Chondrocyte (in vitro differentiated cells): ENCODE measurements around the gene CSRP1. TPM values are rescaled to one million over a fixed set of nuclear protein-coding genes. Genes with fewer than 3 reads are reported as not detected.

ENCODE experiments used
- DNase-seq: peaks from one replicate; pipeline ENCODE4 v3.0.0; 2021; ENCODE audit warnings: mixed read lengths, low spot score
- H3K27ac Mint-ChIP-seq: one replicate; pipeline ENCODE4 v1.8.0; 2021; ENCODE audit warnings: mild to moderate bottlenecking, moderate library complexity, mixed read lengths; ENCODE audit not compliant: unreplicated experiment
- H3K27me3 Mint-ChIP-seq: 2 replicates; pipeline ENCODE4 v1.8.0; 2021; ENCODE audit warnings: low read depth, mixed read lengths
- H3K36me3 Mint-ChIP-seq: 2 replicates; pipeline ENCODE4 v1.8.0; 2021; ENCODE audit warnings: low read depth, mixed read lengths
- H3K4me1 Mint-ChIP-seq: 2 replicates; pipeline ENCODE4 v1.8.0; 2021; ENCODE audit warnings: low read depth, mild to moderate bottlenecking, mixed read lengths
- H3K4me3 Mint-ChIP-seq: one replicate; pipeline ENCODE4 v1.8.0; 2021; ENCODE audit warnings: mild to moderate bottlenecking, moderate library complexity, mixed read lengths; ENCODE audit not compliant: unreplicated experiment
- H3K9me3 Mint-ChIP-seq: 2 replicates; pipeline ENCODE4 v1.8.0; 2021; ENCODE audit warnings: low read depth, mixed read lengths
- total RNA-seq: library from RNA; stranded (reverse); gene quantifications from 3 replicates; pipeline ENCODE4 v1.2.1, GENCODE V29; 2021
- TF ChIP-seq, protein P1 (sequence below): fragments of 200-600 bp; sonication (generic); IDR thresholded peaks from 2 replicates; pipeline ENCODE4 v1.5.0; 2021; ENCODE audit warnings: antibody characterized with exemption, mild to moderate bottlenecking, moderate library complexity

CSRP1 gene
- total RNA-seq, 1 donor from 2014 or later: 5.9 TPM

DNA sequence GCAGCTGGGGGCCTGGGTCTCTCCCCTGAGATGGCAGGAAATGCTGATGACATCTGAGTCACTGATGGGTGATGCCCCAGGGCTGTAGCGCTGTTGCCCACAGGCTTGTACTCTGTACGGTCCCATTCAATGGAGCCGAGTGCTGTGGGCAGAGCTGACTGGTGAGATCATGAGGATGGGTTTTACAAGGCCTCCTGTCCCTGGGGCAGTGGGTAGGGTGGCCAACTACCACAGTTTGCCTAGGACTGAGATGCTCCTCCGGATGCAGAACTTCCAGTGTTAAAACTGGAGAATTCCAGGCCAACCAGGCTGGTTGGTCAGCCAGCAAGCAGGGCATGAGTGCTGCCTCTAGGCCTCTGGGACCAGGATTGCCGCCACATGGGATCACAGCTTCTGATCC, 47.1 kb downstream of the CSRP1 start:
- H3K4me3 Mint-ChIP-seq: no peak overlapping the region
- no peak overlapping the region for H3K27ac Mint-ChIP-seq
- H3K9me3 Mint-ChIP-seq: no peaks in the 10 kb centered on the region

DNA sequence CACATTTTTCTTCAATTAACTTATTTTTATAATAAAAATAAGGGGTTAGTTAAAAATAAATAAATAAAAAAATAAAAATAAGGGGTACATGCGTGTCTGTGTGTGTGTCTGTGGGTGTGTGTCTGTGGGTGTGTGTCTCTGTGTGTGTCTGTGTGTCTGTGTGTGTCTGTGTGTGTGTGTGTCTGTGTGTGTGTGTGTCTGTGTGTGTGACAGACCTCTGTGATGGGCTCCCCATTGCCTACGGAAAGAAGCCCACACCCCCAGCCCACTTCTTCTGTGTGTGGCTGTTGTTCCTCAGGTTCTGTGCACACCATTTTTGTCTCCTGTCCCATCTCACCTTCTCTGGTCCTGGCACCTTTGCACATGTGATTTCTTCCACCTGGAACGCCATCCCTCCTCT, 47.9 kb downstream of the CSRP1 start:
- Mint-ChIP-seq H3K27me3 (no peaks in the 10 kb centered on the region), H3K27ac (no peak overlapping the region), H3K36me3 (peaks cover 1% of the 10 kb centered on the region), H3K4me1 (peaks cover 64% of the 10 kb centered on the region), H3K9me3 (no peaks in the 10 kb centered on the region), H3K4me3 (no peak overlapping the region)
- TF ChIP-seq, protein P1, sequence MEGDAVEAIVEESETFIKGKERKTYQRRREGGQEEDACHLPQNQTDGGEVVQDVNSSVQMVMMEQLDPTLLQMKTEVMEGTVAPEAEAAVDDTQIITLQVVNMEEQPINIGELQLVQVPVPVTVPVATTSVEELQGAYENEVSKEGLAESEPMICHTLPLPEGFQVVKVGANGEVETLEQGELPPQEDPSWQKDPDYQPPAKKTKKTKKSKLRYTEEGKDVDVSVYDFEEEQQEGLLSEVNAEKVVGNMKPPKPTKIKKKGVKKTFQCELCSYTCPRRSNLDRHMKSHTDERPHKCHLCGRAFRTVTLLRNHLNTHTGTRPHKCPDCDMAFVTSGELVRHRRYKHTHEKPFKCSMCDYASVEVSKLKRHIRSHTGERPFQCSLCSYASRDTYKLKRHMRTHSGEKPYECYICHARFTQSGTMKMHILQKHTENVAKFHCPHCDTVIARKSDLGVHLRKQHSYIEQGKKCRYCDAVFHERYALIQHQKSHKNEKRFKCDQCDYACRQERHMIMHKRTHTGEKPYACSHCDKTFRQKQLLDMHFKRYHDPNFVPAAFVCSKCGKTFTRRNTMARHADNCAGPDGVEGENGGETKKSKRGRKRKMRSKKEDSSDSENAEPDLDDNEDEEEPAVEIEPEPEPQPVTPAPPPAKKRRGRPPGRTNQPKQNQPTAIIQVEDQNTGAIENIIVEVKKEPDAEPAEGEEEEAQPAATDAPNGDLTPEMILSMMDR: no peak
- DNase-seq: no peak

More for the DNA sequence above, 47.1 kb downstream of the CSRP1 start:
- no peak for DNase-seq
- H3K4me1 Mint-ChIP-seq: peaks cover 69% of the 10 kb centered on the region
- H3K27me3 Mint-ChIP-seq: no peaks in the 10 kb centered on the region
- H3K36me3 Mint-ChIP-seq: peaks cover 5% of the 10 kb centered on the region
- TF ChIP-seq, protein P1: no peak

DNA sequence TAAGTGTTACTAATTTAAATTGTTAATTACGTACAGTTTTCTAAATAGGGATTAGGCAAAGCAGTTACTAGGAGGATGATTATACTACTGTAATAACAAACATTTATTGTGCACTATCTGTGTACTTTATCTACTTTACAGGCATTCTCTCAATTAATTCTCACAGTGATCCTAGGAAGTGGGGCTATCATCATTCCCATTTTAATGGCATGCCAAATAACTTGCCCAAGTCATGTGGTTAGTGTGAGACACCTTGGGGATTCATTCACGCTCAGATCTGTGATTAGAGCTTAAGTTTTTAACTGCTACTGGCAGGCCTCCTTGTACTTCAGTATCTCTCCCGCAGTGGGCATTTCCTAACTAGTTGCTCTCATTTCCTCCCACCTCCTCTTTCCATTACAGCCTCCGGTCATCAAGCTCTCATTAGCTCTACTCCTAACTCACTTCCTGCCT, 49.4 kb downstream of the CSRP1 start:
- TF ChIP-seq, protein P1: no peak
- Mint-ChIP-seq H3K4me1 (peaks cover 50% of the 10 kb centered on the region), H3K4me3 (no peak overlapping the region), H3K36me3 (no peaks in the 10 kb centered on the region), H3K9me3 (no peaks in the 10 kb centered on the region), H3K27me3 (no peaks in the 10 kb centered on the region), H3K27ac (peak overlapping the region; percentile 98)
- no peak for DNase-seq

DNA sequence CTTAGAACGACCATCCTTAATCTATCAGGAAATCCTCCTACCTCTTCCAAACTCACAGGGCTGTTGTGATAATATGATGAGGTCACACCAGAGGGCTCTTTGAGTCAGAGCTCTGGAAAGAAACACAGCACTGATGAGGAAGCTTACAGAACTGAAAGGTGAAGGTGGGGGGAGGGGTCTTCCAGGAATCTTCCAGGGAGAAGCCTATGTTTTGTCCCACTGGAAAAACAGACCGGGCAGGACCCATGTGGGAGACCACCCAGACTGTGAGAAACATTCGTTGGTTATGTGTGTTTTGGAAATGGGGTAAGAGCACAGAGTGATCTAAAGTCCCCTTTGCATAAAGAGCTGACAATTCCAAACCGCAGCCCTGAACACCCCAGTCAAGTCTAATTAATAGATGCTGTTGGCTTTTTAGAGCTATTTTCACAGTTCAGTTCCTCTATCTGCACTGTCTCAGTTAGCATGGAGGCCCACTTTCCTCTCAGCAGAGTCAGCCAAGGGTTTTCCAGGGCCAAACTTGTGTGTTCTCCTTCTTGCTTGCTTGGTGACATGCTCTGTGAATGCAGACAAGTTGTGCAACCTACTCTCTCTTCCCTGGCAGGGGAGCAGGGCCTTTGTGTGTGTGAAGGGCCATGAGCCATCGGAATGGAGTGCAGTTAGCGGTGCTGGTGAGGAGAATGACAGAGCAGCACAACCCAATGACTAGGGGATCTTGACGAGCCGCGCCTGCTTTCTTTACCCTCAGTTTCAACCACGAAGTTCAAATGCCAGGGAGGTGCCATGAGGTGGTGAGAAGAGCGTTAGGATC, 50.2 kb downstream of the CSRP1 start:
- H3K4me1 Mint-ChIP-seq: peaks cover 44% of the 10 kb centered on the region
- peak overlapping the region; percentile 98 for H3K27ac Mint-ChIP-seq
- TF ChIP-seq, protein P1: no peak
- H3K4me3 Mint-ChIP-seq: no peak overlapping the region
- H3K36me3 Mint-ChIP-seq: no peaks in the 10 kb centered on the region
- H3K9me3 Mint-ChIP-seq: no peaks in the 10 kb centered on the region
- no peak for DNase-seq
- H3K27me3 Mint-ChIP-seq: no peaks in the 10 kb centered on the region

DNA sequence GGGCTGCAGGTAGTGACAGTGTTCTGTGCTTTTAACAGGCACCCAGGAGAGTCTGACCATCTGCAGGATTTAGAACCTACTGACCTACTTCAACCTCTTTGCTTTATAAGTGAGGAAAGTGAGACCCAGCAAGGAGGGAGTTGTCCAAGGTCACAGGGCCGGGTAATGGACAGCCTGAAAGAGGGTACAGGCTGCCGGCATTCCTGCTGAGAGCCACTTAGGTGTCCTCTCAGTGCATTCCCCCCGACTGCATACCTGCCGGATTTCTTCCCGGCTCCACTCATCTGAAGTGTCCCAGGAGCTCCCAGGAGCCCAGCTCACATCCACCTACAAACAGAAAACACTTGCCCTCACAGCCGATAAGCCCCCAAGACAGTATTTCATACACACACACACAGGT, 51.8 kb downstream of the CSRP1 start:
- Mint-ChIP-seq H3K36me3 (no peaks in the 10 kb centered on the region), H3K4me1 (peaks cover 42% of the 10 kb centered on the region), H3K9me3 (no peaks in the 10 kb centered on the region), H3K4me3 (no peak overlapping the region), H3K27me3 (no peaks in the 10 kb centered on the region), H3K27ac (peak overlapping the region; percentile 38)
- no peak for DNase-seq
- TF ChIP-seq, protein P1: no peak
